Mononuclear cell (primary cell): ENCODE data around the gene PCDHGA1. TPM values are rescaled to one million over a fixed set of nuclear protein-coding genes. Genes with fewer than 3 reads are reported as not detected.

ENCODE experiments used
- H3K27me3 ChIP-seq: 2 replicates; pipeline ENCODE4 v1.6.0; 2011; ENCODE audit warnings: low read length, control low read depth; ENCODE audit not compliant: insufficient read depth
- H3K4me1 ChIP-seq: 2 replicates; pipeline ENCODE4 v1.5.1; 2011; ENCODE audit warnings: mild to moderate bottlenecking, low read length, control low read depth; ENCODE audit not compliant: insufficient read depth
- H3K4me3 ChIP-seq: 2 replicates; pipeline ENCODE4 v1.5.1; 2011; ENCODE audit warnings: mild to moderate bottlenecking, low read length, moderate library complexity
- H3K9me3 ChIP-seq: 2 replicates; pipeline ENCODE4 v1.5.1; 2011; ENCODE audit warnings: low read depth, mild to moderate bottlenecking, control low read depth, low read length
- total RNA-seq: library from RNA; depleted of rRNA; stranded (reverse); fragments of >200 nt; gene quantifications from one replicate; pipeline ENCODE4 v1.2.3, GENCODE V29; 2012

PCDHGA1 gene
- total RNA-seq, 1 donor = not detected

DNA sequence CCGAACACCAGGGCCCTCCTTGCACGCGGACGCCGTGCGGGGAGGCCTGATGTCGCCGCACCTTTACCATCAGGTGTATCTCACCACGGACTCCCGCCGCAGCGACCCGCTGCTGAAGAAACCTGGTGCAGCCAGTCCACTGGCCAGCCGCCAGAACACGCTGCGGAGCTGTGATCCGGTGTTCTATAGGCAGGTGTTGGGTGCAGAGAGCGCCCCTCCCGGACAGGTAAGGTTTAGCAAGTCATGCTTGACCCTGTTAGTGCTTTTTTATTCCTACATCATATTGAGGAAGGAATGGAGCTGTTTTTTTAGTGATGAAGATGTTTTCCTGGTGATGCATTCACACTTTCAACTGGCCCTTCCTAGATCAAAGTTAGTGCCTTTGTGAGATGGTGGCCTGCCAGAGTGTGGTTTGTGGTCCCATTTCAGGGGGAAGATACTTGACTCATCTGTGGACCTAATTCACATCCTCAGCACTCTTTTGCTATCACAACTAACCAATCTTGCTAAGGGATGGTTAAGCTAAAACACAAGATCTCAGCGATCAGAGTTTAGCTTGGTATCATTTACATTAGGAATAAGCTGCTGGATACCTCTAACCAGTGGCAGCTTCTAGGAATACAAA is 148.1 kb downstream of the PCDHGA1 start:
- H3K4me3 ChIP-seq = no peak overlapping the region
- H3K27me3 ChIP-seq = peaks cover 83% of the 10 kb centered on the region
- peaks cover 23% of the 10 kb centered on the region for H3K4me1 ChIP-seq
- no peaks in the 10 kb centered on the region for H3K9me3 ChIP-seq

DNA sequence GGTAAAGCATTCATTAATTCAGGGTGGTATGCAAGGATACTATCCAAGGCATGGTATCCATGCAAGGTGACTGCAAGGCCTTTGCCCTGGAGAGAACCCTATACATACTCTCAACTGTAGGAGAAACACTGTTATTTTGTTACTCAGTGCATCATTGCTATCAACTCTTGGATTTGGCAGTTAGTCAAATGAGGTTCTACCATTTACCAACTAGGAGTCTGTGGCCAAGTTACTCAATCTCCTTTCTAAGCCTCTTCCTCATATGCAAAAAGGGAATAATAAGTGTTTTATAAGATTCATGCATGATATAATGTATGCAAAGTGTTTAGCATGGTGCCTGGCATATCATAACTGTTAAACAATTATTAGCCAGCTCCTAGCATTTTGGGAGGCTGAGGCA is 149.5 kb downstream of the PCDHGA1 start:
- H3K9me3 ChIP-seq = no peaks in the 10 kb centered on the region
- H3K4me1 ChIP-seq = peaks cover 24% of the 10 kb centered on the region
- peaks cover 83% of the 10 kb centered on the region for H3K27me3 ChIP-seq
- H3K4me3 ChIP-seq = no peak overlapping the region

DNA sequence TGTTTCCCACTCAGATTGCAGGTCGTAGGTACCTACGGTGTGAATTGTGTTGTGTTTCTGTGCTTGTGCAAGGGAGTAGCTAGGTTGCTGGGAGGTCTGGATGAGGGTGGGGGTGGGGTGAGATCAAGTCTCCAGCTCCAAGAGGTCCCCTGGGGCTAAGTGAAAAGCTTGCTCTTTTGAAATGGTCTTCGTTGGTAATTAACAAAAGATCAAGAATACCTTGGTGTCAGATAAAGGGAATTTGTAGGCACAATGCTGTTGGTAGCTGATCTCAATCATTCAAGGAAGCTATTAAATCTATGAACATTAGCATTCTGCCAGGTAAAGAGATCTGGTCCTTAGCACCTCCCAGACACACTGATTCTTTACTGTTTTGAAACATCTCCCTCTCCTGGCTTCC is 153.6 kb downstream of the PCDHGA1 start:
- Histone ChIP-seq H3K4me1 (peaks cover 7% of the 10 kb centered on the region), H3K4me3 (no peak overlapping the region), H3K27me3 (peaks cover 73% of the 10 kb centered on the region), H3K9me3 (no peaks in the 10 kb centered on the region)

GRCh38 chr5:141484310-141484640 is 154.0 kb downstream of the PCDHGA1 start:
- H3K27me3 ChIP-seq = peaks cover 69% of the 10 kb centered on the region
- H3K9me3 ChIP-seq = no peaks in the 10 kb centered on the region
- no peak overlapping the region for H3K4me3 ChIP-seq
- H3K4me1 ChIP-seq = peaks cover 7% of the 10 kb centered on the region

- Histone ChIP-seq H3K9me3 (no peaks in the 10 kb centered on the region), H3K4me3 (no peak within 1 kb of the TSS), H3K27me3 (peaks cover 66% of the 10 kb centered on the region), H3K4me1 (peaks cover 7% of the 10 kb centered on the region)
Measured at GRCh38 chr5:141484641-141485311, 154.5 kb downstream of the PCDHGA1 start, which contains the start of gene PCDHGC4. TSS of gene PCDHGC4 (plus strand) at chr5:141485030. CDS start at chr5:141485174, 144 bp downstream.

DNA sequence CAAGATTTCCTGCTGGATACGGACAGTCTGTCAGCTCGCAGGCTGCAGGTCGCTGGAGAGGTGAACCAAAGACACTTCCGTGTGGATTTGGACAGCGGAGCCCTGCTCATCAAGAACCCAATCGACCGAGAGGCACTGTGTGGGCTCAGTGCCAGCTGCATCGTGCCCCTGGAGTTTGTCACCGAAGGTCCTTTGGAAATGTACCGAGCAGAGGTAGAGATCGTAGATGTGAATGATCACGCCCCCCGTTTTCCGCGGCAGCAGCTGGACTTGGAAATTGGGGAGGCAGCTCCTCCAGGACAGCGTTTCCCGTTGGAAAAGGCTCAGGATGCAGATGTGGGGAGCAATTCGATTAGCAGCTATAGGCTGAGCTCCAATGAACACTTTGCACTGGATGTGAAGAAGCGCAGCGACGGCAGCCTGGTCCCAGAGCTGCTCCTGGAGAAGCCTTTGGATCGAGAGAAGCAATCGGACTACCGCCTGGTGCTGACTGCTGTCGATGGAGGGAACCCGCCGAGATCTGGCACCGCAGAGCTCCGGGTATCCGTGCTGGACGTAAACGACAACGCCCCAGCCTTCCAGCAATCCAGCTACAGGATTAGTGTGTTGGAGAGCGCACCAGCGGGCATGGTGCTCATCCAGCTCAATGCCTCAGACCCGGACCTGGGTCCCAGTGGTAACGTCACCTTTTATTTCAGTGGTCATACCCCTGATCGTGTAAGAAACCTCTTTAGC is 155.2 kb downstream of the PCDHGA1 start:
- no peak overlapping the region for H3K4me3 ChIP-seq
- peaks cover 66% of the 10 kb centered on the region for H3K27me3 ChIP-seq
- H3K4me1 ChIP-seq = peaks cover 7% of the 10 kb centered on the region
- no peaks in the 10 kb centered on the region for H3K9me3 ChIP-seq

- H3K27me3 ChIP-seq = peaks cover 66% of the 10 kb centered on the region
Measured at GRCh38 chr5:141486091-141486490, 155.8 kb downstream of the PCDHGA1 start.

GRCh38 chr5:141487131-141487530 is 156.8 kb downstream of the PCDHGA1 start:
- Histone ChIP-seq H3K4me1 (peaks cover 14% of the 10 kb centered on the region), H3K27me3 (peaks cover 74% of the 10 kb centered on the region), H3K4me3 (no peak overlapping the region), H3K9me3 (no peaks in the 10 kb centered on the region)

More at GRCh38 chr5:141486091-141486490, 155.8 kb downstream of the PCDHGA1 start:
- no peaks in the 10 kb centered on the region for H3K9me3 ChIP-seq
- H3K4me3 ChIP-seq = no peak overlapping the region
- peaks cover 7% of the 10 kb centered on the region for H3K4me1 ChIP-seq

DNA sequence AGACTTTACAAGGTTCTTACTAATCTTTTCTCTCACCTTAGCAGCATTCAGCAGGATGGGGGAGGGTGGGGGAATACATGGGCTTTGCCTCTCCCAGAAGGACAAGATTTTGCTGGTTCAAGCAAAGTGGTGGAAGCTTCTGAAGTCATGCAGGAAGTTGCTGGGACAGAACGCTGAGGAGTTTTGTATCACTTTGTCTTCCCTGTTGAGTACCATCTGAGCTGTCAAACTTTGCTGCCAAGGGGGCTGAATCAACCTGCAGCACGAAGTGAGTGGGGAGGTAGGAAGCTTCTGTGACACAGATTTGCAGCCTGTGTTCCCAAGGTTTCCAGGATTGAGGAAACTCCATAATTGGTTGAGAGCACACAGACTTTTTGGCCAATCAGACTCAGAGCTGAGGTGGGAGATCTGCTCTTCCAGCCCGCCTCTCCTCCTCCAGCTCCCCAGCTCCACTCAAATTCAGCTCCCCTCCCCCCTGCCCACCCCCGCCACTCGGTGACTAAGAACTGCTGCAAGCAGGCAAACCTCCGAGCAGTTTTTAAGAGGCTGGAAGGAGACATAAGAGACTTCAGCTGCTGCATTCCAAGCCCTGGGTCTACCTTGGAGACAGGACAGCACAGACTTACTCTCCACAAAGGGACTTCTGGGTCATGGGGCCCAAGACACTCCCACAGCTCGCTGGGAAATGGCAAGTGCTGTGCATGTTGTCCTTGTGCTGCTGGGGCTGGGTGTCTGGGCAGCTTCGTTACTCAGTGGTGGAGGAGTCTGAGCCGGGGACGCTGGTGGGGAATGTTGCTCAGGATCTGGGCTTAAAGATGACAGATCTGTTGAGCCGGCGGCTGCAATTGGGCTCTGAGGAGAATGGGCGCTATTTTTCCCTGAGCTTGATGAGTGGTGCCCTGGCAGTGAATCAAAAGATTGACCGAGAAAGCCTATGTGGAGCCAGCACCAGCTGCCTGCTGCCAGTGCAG is 158.6 kb downstream of the PCDHGA1 start, which contains the start of gene PCDHGC5:
Gene PCDHGC5 (plus strand): TSS at position 491 of the 971 bp plus-strand sequence. CDS start 160 bp downstream, at position 651.
- no peak within 1 kb of the TSS for H3K4me3 ChIP-seq
- H3K9me3 ChIP-seq = no peaks in the 10 kb centered on the region
- H3K27me3 ChIP-seq = peaks cover 79% of the 10 kb centered on the region
- H3K4me1 ChIP-seq = peaks cover 20% of the 10 kb centered on the region

DNA sequence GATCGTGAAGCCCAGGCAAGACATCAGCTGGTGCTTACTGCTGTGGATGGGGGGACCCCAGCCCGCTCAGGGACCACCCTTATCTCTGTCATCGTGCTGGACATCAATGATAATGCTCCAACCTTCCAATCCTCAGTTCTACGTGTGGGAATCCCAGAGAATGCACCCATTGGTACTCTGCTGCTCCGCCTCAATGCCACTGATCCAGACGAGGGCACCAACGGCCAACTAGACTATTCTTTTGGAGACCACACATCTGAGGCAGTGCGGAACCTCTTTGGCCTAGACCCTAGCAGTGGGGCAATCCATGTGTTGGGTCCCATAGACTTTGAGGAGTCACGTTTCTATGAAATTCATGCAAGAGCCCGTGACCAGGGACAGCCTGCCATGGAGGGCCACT is 159.5 kb downstream of the PCDHGA1 start:
- Histone ChIP-seq H3K27me3 (peaks cover 79% of the 10 kb centered on the region), H3K4me3 (no peak overlapping the region), H3K9me3 (no peaks in the 10 kb centered on the region), H3K4me1 (peaks cover 18% of the 10 kb centered on the region)

DNA sequence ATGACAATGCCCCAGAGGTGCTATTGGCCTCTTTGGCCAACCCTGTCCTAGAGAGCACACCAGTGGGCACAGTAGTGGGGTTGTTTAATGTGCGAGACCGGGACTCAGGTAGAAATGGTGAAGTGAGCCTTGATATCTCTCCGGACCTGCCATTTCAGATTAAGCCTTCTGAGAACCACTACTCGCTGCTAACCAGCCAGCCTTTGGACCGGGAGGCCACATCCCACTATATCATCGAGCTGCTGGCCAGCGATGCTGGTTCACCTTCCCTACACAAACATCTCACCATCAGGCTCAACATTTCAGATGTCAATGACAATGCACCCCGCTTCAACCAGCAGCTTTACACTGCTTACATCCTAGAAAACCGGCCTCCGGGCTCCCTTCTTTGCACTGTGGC is 160.0 kb downstream of the PCDHGA1 start:
- peaks cover 79% of the 10 kb centered on the region for H3K27me3 ChIP-seq
- H3K4me3 ChIP-seq = no peak overlapping the region
- H3K9me3 ChIP-seq = no peaks in the 10 kb centered on the region
- H3K4me1 ChIP-seq = peaks cover 14% of the 10 kb centered on the region

- no peaks in the 10 kb centered on the region for H3K9me3 ChIP-seq
- H3K27me3 ChIP-seq = peaks cover 74% of the 10 kb centered on the region
Measured at GRCh38 chr5:141490771-141491170, 160.5 kb downstream of the PCDHGA1 start.

DNA sequence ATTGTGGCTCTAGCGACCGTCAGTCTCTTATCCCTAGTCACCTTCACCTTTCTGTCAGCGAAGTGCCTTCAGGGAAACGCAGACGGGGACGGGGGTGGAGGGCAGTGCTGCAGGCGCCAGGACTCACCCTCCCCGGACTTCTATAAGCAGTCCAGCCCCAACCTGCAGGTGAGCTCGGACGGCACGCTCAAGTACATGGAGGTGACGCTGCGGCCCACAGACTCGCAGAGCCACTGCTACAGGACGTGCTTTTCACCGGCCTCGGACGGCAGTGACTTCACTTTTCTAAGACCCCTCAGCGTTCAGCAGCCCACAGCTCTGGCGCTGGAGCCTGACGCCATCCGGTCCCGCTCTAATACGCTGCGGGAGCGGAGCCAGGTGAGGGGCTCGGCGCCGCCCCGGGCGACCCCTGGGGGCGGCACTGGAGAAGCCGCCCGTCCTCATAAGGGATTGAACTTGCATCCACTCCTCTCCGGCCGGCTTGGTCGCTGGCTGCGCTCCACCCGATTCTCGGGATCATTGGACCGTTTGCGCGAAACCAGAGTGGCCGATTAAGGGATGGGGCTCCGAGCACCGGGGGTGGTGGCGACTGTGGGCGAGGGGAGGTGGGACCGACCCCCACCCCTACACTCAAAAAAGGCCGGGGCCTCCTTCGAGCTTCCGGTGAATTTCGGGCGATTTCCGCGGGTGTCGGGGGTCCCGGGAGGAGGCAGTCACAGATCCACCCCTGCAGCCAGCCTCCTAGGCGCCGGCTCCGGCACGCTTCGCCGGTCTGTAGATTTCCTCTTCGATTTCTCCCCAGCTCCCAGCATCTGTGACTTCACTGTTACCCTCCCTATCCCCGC is 161.2 kb downstream of the PCDHGA1 start:
- no peak overlapping the region for H3K4me3 ChIP-seq
- peaks cover 73% of the 10 kb centered on the region for H3K27me3 ChIP-seq
- H3K4me1 ChIP-seq = peaks cover 13% of the 10 kb centered on the region
- H3K9me3 ChIP-seq = no peaks in the 10 kb centered on the region

More at GRCh38 chr5:141490771-141491170, 160.5 kb downstream of the PCDHGA1 start:
- Histone ChIP-seq H3K4me3 (no peak overlapping the region), H3K4me1 (peaks cover 13% of the 10 kb centered on the region)
